ENCODE measurements around the gene ZBTB40.

Gene ZBTB40

GRCh38 chr1:22502202-22502601, 50.6 kb downstream of the ZBTB40 start:
- TF ChIP-seq POLR2AphosphoS5 (IDR thresholded peaks at IDR 0.05; ENCODE audit: low read depth, low read length) (no peak), SIN3A (IDR thresholded peaks at IDR 0.05; ENCODE audit: borderline replicate concordance, insufficient read depth, low read length) (no peak)

GRCh38 chr1:22503721-22504410, 52.2 kb downstream of the ZBTB40 start:
- TF ChIP-seq POLR2AphosphoS5 (IDR thresholded peaks at IDR 0.05; ENCODE audit: low read depth, low read length) = no peak
- no peak for TF ChIP-seq REST (IDR thresholded peaks at IDR 0.05; ENCODE audit: insufficient read depth in 1 of 2, low read depth in 2 of 2, low read length in 2 of 2)
- no peak for TF ChIP-seq FOXP2 (optimal IDR thresholded peaks at IDR 0.05; ENCODE audit: borderline replicate concordance, extremely low read depth, extremely low read length, insufficient read depth)
- TF ChIP-seq TAF1 (IDR thresholded peaks at IDR 0.05; ENCODE audit: borderline replicate concordance, insufficient read depth, low read length) = no peak
- no peak for TF ChIP-seq SIN3A (IDR thresholded peaks at IDR 0.05; ENCODE audit: borderline replicate concordance, insufficient read depth, low read length)

GRCh38 chr1:22506130-22506692, 54.6 kb downstream of the ZBTB40 start:
- TF ChIP-seq POLR2AphosphoS5 (IDR thresholded peaks at IDR 0.05; ENCODE audit: low read depth, low read length) (no peak), REST (IDR thresholded peaks at IDR 0.05; ENCODE audit: insufficient read depth in 1 of 2, low read depth in 2 of 2, low read length in 2 of 2) (no peak), FOXP2 (optimal IDR thresholded peaks at IDR 0.05; ENCODE audit: borderline replicate concordance, extremely low read depth, extremely low read length, insufficient read depth) (no peak), TAF1 (IDR thresholded peaks at IDR 0.05; ENCODE audit: borderline replicate concordance, insufficient read depth, low read length) (no peak), SIN3A (IDR thresholded peaks at IDR 0.05; ENCODE audit: borderline replicate concordance, insufficient read depth, low read length) (no peak)

DNA sequence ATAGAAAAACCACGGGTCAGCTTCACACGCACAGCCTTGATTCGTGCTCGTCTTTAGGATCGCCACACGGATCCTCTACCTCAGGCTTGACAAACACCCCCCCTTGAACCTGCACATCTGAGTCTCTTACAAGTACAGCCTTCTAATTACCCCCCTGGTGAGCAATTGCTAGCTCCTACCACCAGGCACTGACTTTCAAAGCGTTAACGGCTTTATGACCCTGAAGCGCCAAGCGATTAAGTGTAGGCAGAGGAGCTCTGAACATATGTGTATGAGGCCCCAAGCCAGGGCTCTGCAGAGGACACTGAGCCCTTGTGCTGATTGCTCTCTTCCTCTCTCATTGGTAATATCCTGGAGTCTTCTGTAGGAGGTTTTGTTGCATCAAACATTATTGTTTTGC, 55.9 kb downstream of the ZBTB40 start:
- TF ChIP-seq POLR2AphosphoS5 (IDR thresholded peaks at IDR 0.05; ENCODE audit: low read depth, low read length) (no peak), REST (IDR thresholded peaks at IDR 0.05; ENCODE audit: insufficient read depth in 1 of 2, low read depth in 2 of 2, low read length in 2 of 2) (no peak), FOXP2 (optimal IDR thresholded peaks at IDR 0.05; ENCODE audit: borderline replicate concordance, extremely low read depth, extremely low read length, insufficient read depth) (no peak), SIN3A (IDR thresholded peaks at IDR 0.05; ENCODE audit: borderline replicate concordance, insufficient read depth, low read length) (no peak), TAF1 (IDR thresholded peaks at IDR 0.05; ENCODE audit: borderline replicate concordance, insufficient read depth, low read length) (no peak)

DNA sequence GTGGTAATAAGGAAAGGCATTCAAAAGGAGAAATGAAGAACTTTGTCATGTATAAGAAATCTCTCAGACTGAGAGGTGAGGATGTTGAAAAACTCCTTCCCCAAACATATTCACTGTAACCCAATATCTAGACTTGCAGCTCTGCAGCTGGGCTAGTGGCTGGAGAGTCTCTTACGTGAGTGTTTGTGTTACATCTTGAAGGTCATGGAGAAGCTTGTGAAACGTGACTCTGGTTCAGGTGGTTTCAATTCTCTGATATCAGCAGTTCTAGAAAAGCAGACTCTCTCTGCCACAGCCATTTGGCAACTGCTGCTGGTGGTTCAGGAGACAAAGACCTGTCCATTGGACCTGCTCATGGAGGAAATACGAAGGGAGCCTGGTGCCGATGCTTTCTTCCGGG, 56.7 kb downstream of the ZBTB40 start:
- TF ChIP-seq FOXP2 (optimal IDR thresholded peaks at IDR 0.05; ENCODE audit: borderline replicate concordance, extremely low read depth, extremely low read length, insufficient read depth) = no peak
- TF ChIP-seq REST (IDR thresholded peaks at IDR 0.05; ENCODE audit: insufficient read depth in 1 of 2, low read depth in 2 of 2, low read length in 2 of 2) = no peak
- no peak for TF ChIP-seq SIN3A (IDR thresholded peaks at IDR 0.05; ENCODE audit: borderline replicate concordance, insufficient read depth, low read length)
- no peak for TF ChIP-seq TAF1 (IDR thresholded peaks at IDR 0.05; ENCODE audit: borderline replicate concordance, insufficient read depth, low read length)
- no peak for TF ChIP-seq POLR2AphosphoS5 (IDR thresholded peaks at IDR 0.05; ENCODE audit: low read depth, low read length)

All from PFSK-1 (cell line).